Measurements from ENCODE around the gene GRAMD2B.

GRAMD2B gene

DNA sequence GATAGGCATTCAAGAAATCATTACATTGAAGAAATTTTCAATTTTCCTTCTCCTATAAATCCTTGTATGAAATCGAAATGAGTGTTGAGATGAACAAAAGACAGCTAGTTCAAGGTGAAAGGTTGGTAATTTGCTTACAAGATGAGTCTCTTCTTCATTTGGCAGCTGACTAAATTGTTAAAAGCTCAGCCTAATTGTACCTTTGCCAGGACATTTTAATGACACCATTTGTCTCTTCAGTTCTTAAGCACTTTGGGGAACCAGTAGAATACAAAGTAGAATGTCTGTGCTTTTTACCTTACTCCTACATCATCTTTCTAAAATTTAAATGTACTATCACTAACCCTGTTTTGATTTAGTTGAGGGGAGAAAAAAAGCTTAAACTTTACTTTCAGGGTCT, 59.4 kb downstream of the GRAMD2B start:
- no peak overlapping the region for H3K4me3 ChIP-seq (ENCODE audit: low read depth, low read length)
- TF ChIP-seq, protein P1, sequence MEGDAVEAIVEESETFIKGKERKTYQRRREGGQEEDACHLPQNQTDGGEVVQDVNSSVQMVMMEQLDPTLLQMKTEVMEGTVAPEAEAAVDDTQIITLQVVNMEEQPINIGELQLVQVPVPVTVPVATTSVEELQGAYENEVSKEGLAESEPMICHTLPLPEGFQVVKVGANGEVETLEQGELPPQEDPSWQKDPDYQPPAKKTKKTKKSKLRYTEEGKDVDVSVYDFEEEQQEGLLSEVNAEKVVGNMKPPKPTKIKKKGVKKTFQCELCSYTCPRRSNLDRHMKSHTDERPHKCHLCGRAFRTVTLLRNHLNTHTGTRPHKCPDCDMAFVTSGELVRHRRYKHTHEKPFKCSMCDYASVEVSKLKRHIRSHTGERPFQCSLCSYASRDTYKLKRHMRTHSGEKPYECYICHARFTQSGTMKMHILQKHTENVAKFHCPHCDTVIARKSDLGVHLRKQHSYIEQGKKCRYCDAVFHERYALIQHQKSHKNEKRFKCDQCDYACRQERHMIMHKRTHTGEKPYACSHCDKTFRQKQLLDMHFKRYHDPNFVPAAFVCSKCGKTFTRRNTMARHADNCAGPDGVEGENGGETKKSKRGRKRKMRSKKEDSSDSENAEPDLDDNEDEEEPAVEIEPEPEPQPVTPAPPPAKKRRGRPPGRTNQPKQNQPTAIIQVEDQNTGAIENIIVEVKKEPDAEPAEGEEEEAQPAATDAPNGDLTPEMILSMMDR (IDR thresholded peaks at IDR 0.05; ENCODE audit: insufficient read depth, low read depth, low read length, missing control alignments): no peak
- no peak for DNase-seq (ENCODE audit: low read depth)

DNA sequence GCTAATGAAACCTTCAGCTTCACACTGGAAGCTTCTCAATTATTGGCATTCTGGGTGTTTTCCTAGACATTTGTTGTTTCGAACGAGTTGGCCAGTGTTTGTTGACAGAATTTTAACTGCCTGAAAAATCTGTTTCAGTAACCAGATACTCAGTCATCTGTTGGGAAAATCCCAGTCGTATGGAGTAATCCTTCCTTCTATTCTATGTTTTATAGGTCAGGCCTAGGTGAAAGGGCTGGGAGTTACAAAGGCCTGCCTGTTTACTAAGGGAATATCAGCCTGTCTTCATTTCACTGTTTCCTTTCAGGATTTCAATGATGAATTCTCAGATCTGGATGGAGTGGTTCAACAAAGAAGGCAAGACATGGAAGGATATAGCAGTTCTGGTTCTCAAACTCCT, 59.9 kb downstream of the GRAMD2B start:
- TF ChIP-seq, protein P1 (IDR thresholded peaks at IDR 0.05; ENCODE audit: insufficient read depth, low read depth, low read length, missing control alignments): no peak
- H3K4me3 ChIP-seq (ENCODE audit: low read depth, low read length): no peak overlapping the region
- DNase-seq (ENCODE audit: low read depth): no peak

DNA sequence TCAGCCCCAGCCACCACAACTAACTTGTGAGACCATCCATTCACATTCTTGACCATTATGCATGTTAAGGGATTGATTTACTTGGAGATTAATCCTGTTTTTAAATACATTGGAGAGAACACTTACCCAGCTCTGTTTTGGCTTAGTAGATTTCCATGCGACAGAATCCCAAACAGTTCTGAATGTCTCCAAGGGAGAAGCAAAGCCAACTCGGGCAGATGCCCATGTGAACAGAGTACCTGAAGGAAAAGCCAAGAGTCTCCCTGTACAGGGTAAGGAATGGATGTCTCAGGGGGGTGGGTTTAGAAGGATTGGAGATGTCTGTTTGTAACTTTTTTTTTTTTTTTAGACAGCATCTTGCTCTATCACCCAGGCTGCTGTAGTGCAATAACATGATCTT, 61.0 kb downstream of the GRAMD2B start:
- TF ChIP-seq, protein P1 (IDR thresholded peaks at IDR 0.05; ENCODE audit: insufficient read depth, low read depth, low read length, missing control alignments): no peak
- DNase-seq (ENCODE audit: low read depth): no peak
- H3K4me3 ChIP-seq (ENCODE audit: low read depth, low read length): no peak overlapping the region

DNA sequence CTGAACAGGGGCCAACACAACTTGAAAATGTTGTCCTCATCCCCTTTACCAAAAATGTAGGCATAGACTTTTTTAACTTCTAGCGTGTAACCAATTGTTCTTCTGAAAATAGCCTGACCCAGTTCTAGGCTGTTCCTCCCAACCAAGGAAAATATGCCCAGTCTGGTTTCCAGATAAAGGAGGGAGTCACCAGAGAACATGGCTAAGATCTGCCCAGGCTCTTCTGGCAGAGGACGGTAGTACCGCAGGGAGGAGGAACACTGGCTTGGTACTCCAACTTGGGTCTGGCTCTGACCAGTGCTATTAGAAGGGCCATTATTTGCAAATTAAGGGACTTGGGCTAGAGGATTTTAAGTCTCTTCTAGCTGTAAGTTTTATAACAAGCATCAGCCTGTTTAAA, 63.1 kb downstream of the GRAMD2B start:
- no peak overlapping the region for H3K4me3 ChIP-seq (ENCODE audit: low read depth, low read length)
- no peak for DNase-seq (ENCODE audit: low read depth)
- TF ChIP-seq, protein P1 (IDR thresholded peaks at IDR 0.05; ENCODE audit: insufficient read depth, low read depth, low read length, missing control alignments): no peak

DNA sequence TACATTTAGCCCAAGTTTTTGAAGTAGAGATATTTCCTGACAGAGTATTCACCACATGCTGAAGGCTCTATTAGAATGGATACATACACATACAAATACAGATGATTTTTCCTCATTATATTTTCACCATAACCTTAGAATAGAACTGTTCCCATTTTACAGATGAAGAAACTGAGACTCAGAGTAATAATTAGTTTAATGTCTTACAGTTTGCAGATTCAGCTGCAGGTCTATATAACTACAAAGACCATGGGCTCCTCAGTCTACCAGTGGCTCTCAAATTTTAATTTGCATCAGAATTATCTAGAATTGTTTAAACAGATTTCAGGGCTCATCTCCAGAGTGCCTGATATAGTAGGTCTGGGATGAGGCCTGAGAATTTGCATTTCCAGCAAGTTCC, 64.4 kb downstream of the GRAMD2B start:
- DNase-seq (ENCODE audit: low read depth): no peak
- no peak overlapping the region for H3K4me3 ChIP-seq (ENCODE audit: low read depth, low read length)
- TF ChIP-seq, protein P1 (IDR thresholded peaks at IDR 0.05; ENCODE audit: insufficient read depth, low read depth, low read length, missing control alignments): no peak

DNA sequence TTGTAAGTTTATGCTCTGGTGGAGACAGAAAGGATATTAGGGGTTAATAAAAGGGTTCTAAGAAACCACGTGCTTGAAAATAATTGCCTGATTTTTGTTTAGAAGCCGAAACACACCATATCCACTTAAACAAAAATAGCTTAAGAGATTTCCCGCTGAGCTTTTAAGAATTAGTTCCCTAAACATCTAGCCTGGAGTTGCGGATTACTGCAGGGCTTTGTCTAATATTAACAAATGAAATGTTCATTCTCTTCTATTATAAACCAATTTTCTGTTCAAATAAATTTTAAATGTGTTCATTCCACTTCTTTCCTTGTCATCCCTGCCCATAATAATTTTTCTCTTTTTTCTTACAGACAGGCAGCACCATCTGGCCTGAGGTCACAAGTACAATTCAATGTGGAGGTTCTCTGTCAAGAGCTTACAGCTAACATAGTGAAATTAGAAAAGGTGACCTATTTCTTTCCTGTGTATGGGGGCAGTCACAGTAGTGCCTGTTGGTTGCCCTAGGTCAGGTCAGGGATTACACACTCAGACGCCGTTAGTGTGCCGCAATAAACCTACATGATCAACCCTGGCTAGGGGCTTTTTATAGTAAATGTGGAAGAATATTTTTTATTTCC, 65.3 kb downstream of the GRAMD2B start:
- no peak overlapping the region for H3K4me3 ChIP-seq (ENCODE audit: low read depth, low read length)
- TF ChIP-seq, protein P1 (IDR thresholded peaks at IDR 0.05; ENCODE audit: insufficient read depth, low read depth, low read length, missing control alignments): no peak

More for the DNA sequence above, 65.3 kb downstream of the GRAMD2B start:
- no peak for DNase-seq (ENCODE audit: low read depth)
